Psoas muscle (tissue), 8 donors: ENCODE measurements around the gene SLC12A6. TPM values are rescaled to one million over a fixed set of nuclear protein-coding genes. Genes with fewer than 3 reads are reported as not detected.
"Not testable (repeated sequence)": the region's sequence is repeated elsewhere in the genome, so short reads cannot be mapped to it uniquely, and the experiment has no call there.

ENCODE experiments used
- ATAC-seq, 4 donors: fragments of 200-7000 bp; cut with Tn5 transposase; one replicate each; pipeline ENCODE4 v1.9.1; 2020; ENCODE audit warnings: moderate library complexity in 3 of 4, mild to moderate bottlenecking in 2 of 4
- DNase-seq, 2 donors: peaks; one replicate each; pipeline ENCODE4 v3.0.0-alpha.2; 2020
- H3K27ac ChIP-seq: fragments of 200-600 bp; one replicate; pipeline ENCODE4 v1.8.0; 2022
- H3K27me3 ChIP-seq, 3 donors: fragments of 200-600 bp in 1 of 3; one replicate each; pipeline versions ENCODE4 v1.6.1 to v1.8.0; 2013 to 2022; ENCODE audit warnings: low read length in 2 of 3, mild to moderate bottlenecking in 2 of 3, moderate library complexity in 1 of 3; ENCODE audit not compliant: insufficient read depth in 3 of 3
- H3K36me3 ChIP-seq, 2 donors: fragments of 200-600 bp in 1 of 2; one replicate each; pipeline versions ENCODE4 v1.6.1 to v1.8.0; 2013 to 2022; ENCODE audit warnings: low read depth in 1 of 2, mild to moderate bottlenecking in 1 of 2, moderate library complexity in 1 of 2; ENCODE audit not compliant: insufficient read depth in 1 of 2
- H3K4me1 ChIP-seq: fragments of 200-600 bp; one replicate; pipeline ENCODE4 v1.8.0; 2022
- H3K4me3 ChIP-seq: fragments of 200-600 bp; one replicate; pipeline ENCODE4 v1.8.0; 2022; ENCODE audit warnings: mild to moderate bottlenecking
- H3K9me3 ChIP-seq: fragments of 200-600 bp; one replicate; pipeline ENCODE4 v1.8.0; 2022
- CTCF ChIP-seq: fragments of 200-600 bp; IDR thresholded peaks from one replicate; pipeline ENCODE4 v1.8.0; 2022; ENCODE audit warnings: antibody characterized with exemption
- WGBS, 3 donors: extraction: QIAGEN DNeasy Blood & Tissue Kit; methylation state at CpG; one replicate each; pipeline versions ENCODE4 v1.1.6 to v1.1.7; 2013; 5-methylcytosine and 5-hydroxymethylcytosine counted together
- intact Hi-C, 2 donors: fragments of 100-400 bp; cut with DNase I; formaldehyde crosslinking; loops; one replicate each; pipeline versions ENCODE4 v1.11.0 to v1.14.2; 2022
- polyA plus RNA-seq, 3 donors: library from polyadenylated mRNA; stranded (reverse); fragments of 200-250 nt; gene quantifications; one replicate each; pipeline ENCODE4 v1.2.3, GENCODE V29; 2013
- total RNA-seq, 4 donors: library from RNA; stranded (reverse); fragmentation: NEBNext Ultra II Directional in 2 of 4; extraction: Animal tissue kit (Norgen Biotek cat#: 25700) in 2 of 4; gene quantifications; one replicate each; pipeline versions ENCODE4 v1.2.1 to v1.2.4, GENCODE V29; 2021 to 2023
- donor health status: healthy with polysubstance abuse.
- donor health status: DM: no; HTN: no; CAD: no; lungs with moderate emphysema.
- donor health status: Bipolar disorder and iron deficiency.
- donor health status: healthy.
- donor health status: DM: yes; HTN: yes; CAD: no.
- donor health status: DM: no; HTN: no; CAD: no.
- donor health status: DM: no; HTN: no; CAD: no.
- donor health status: DM: yes; HTN: yes; CAD: no.

The SLC12A6 gene
- total and polyA plus RNA-seq, 7 donors: 2.3 to 22.1 (median 12.3) TPM

- intact Hi-C loops: no loop called here
- Histone ChIP-seq H3K4me1 (no peaks in the 10 kb centered on the region), H3K9me3 (no peaks in the 10 kb centered on the region), H3K36me3 (peaks cover 0 to 50% of the 10 kb centered on the region in 2 donors), H3K27me3 (no peaks in the 10 kb centered on the region), H3K27ac (no peak overlapping the region), H3K4me3 (no peak overlapping the region)
- ATAC-seq (no peak), DNase-seq (no peak)
- 75 to 84% (median 80%) methylated on average over 3 of the region's 3 CpGs for WGBS, 3 donors
- TF ChIP-seq CTCF: no peak
These were observed 20.8 kb upstream of the SLC12A6 start for GRCh38 chr15:34358367-34358766.

- ATAC-seq (no peak), DNase-seq (no peak)
- Histone ChIP-seq H3K27ac (no peak overlapping the region), H3K4me3 (no peak overlapping the region), H3K9me3 (no peaks in the 10 kb centered on the region), H3K4me1 (no peaks in the 10 kb centered on the region), H3K36me3 (peaks cover 0 to 43% of the 10 kb centered on the region in 2 donors), H3K27me3 (no peaks in the 10 kb centered on the region)
- WGBS, 3 donors: 92 to 100% (median 95%) methylated on average over 1 of the region's 1 CpG
- no peak for TF ChIP-seq CTCF
- intact Hi-C loops: no loop called here
These were observed 20.1 kb upstream of the SLC12A6 start for GRCh38 chr15:34357653-34358052.

- Histone ChIP-seq H3K27ac (no peak overlapping the region), H3K27me3 (no peaks in the 10 kb centered on the region), H3K9me3 (no peaks in the 10 kb centered on the region), H3K36me3 (peaks cover 0 to 31% of the 10 kb centered on the region in 2 donors), H3K4me3 (no peak overlapping the region), H3K4me1 (no peaks in the 10 kb centered on the region)
- 89 to 96% (median 93%) methylated on average over 9 of the region's 9 CpGs for WGBS, 3 donors
- DNase-seq (no peak), ATAC-seq (no peak)
- no peak for TF ChIP-seq CTCF
- intact Hi-C loops: no loop called here
These were observed 17.7 kb upstream of the SLC12A6 start for GRCh38 chr15:34355241-34355640.

GRCh38 chr15:34354286-34354685 lies 16.7 kb upstream of the SLC12A6 start:
- no peaks in the 10 kb centered on the region for H3K4me1 ChIP-seq
- no peak for TF ChIP-seq CTCF
- WGBS, 3 donors: 92 to 97% (median 95%) methylated on average over 7 of the region's 7 CpGs
- H3K36me3 ChIP-seq: peaks cover 0 to 24% of the 10 kb centered on the region in 2 donors
- H3K27me3 ChIP-seq: no peaks in the 10 kb centered on the region
- ATAC-seq (no peak), DNase-seq (no peak)
- intact Hi-C loops: no loop called here
- H3K9me3 ChIP-seq: no peaks in the 10 kb centered on the region
- H3K4me3 ChIP-seq: no peak overlapping the region
- no peak overlapping the region for H3K27ac ChIP-seq

- peaks cover 0 to 18% of the 10 kb centered on the region in 2 donors for H3K36me3 ChIP-seq
- no peak overlapping the region for H3K27ac ChIP-seq
- DNase-seq: no peak
- no peaks in the 10 kb centered on the region for H3K9me3 ChIP-seq
- H3K4me3 ChIP-seq: no peak overlapping the region
- no peaks in the 10 kb centered on the region for H3K4me1 ChIP-seq
- 65 to 69% (median 66%) methylated on average over 2 of the region's 2 CpGs for WGBS, 3 donors
- ATAC-seq: no peak
- H3K27me3 ChIP-seq: no peaks in the 10 kb centered on the region
- TF ChIP-seq CTCF: no peak
- intact Hi-C loops: no loop called here
These were observed 16.0 kb upstream of the SLC12A6 start for GRCh38 chr15:34353627-34354026.

- 91 to 98% (median 95%) methylated on average over 12 of the region's 12 CpGs for WGBS, 3 donors
- H3K4me1 ChIP-seq, H3K9me3 ChIP-seq, H3K27me3 ChIP-seq, intact Hi-C loops, DNase-seq, ATAC-seq, H3K27ac ChIP-seq, H3K4me3 ChIP-seq: not testable (repeated sequence)
- peaks cover 0 to 14% of the 10 kb centered on the region in 2 donors for H3K36me3 ChIP-seq
These were observed 15.4 kb upstream of the SLC12A6 start for GRCh38 chr15:34352996-34353395.
